PC-3 (cell line): ENCODE results near the gene PTPN1.

Experiments
- EZH2phosphoT487 ChIP-seq: fragments of 300-600 bp; sonication (generic); IDR thresholded peaks from 2 replicates; pipeline ENCODE4 v1.6.1; 2018; ENCODE audit warnings: mild to moderate bottlenecking, antibody characterized with exemption, low read length, borderline replicate concordance
- TF ChIP-seq, protein P1 (sequence below): fragments of 300-600 bp; sonication (generic); conservative IDR thresholded peaks from 2 replicates; pipeline ENCODE4 v1.5.1; 2017; ENCODE audit warnings: antibody characterized with exemption, low read depth, mild to moderate bottlenecking, low read length

GRCh38 chr20:50516935-50517816 is 7.0 kb downstream of the PTPN1 start:
- TF ChIP-seq, protein P1, sequence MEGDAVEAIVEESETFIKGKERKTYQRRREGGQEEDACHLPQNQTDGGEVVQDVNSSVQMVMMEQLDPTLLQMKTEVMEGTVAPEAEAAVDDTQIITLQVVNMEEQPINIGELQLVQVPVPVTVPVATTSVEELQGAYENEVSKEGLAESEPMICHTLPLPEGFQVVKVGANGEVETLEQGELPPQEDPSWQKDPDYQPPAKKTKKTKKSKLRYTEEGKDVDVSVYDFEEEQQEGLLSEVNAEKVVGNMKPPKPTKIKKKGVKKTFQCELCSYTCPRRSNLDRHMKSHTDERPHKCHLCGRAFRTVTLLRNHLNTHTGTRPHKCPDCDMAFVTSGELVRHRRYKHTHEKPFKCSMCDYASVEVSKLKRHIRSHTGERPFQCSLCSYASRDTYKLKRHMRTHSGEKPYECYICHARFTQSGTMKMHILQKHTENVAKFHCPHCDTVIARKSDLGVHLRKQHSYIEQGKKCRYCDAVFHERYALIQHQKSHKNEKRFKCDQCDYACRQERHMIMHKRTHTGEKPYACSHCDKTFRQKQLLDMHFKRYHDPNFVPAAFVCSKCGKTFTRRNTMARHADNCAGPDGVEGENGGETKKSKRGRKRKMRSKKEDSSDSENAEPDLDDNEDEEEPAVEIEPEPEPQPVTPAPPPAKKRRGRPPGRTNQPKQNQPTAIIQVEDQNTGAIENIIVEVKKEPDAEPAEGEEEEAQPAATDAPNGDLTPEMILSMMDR, result no peak
- no peak for TF ChIP-seq EZH2phosphoT487
